NCI-H2196 treated with DMSO at 0.1 percent for 48 hours (cell line): ENCODE data around the gene SHISAL1.
"Not testable (repeated sequence)": the region's sequence is repeated elsewhere in the genome, so short reads cannot be mapped to it uniquely, and the experiment has no call there.

Source experiments
- DNase-seq: peaks from one replicate; lab custom pipeline; 2025; ENCODE audit not compliant: unreplicated experiment; lab: John Stamatoyannopoulos, UW

The SHISAL1 gene

GRCh38 chr22:44329179-44329796, 16.5 kb upstream of the SHISAL1 start:
- no peak for DNase-seq

DNA sequence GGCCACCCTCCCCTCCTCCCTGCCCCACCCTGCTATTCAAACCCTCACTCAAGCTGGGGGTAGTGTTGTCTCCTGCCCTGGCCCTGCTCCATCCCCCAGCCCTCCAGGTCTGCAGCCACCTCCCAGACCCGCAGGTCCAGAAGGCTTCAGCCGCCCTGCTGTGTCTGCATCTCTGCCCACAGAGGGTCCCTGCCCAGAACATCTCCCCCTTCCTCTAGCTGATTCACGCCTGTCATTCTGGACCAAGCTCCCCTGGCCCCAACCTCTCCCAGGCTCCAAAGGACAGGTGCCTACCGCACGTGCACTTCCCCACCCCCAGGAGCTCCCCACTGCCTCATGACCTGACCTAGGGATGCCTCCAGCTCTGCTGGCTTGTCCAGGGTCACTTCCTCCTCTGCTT, 16.0 kb upstream of the SHISAL1 start:
- no peak for DNase-seq

DNA sequence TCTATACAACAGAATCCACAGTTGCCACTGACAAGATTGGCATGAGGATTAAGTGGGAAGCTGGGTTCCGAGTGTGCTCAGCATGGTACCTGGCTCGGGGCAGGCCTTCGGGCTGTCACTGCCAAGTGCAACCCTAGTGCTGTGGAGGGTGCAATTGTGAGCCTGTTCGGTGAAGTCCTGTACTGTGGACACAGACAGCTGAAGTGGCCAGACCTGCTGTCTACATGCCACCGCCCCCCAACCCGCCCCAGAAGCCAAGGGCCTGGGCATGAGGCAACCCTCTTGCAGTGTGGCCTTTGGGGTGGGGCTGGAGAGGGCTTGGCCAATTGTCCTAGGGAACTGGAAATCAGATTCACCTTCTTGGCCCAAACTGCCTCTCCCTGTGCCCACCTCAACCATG, 15.6 kb upstream of the SHISAL1 start:
- DNase-seq, result no peak

DNA sequence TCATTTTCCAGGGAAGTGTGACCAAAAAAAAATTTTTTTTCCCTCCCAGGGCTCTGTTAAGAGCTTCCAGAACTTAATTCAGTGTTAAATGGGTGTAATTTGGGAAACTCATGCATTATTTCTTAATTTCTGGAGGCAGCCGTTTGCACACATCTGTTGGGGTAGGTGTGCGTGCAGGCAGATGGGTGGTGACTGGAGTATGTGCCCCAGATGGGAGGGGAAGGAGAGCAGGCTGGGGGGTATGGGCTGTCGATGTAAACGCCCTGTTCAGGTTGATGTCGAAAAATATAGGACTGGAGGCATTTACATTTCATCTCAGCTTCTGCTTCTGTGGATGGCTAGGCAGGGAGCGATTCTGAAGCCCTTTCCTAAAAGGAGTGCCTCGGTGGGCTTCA, 13.7 kb upstream of the SHISAL1 start:
- DNase-seq, result no peak

- DNase-seq, result no peak
Observed at GRCh38 chr22:44325718-44326490, 13.2 kb upstream of the SHISAL1 start.

- not testable (repeated sequence) for DNase-seq
Observed at GRCh38 chr22:44323140-44323790, 10.5 kb upstream of the SHISAL1 start.

- no peak for DNase-seq
Observed at GRCh38 chr22:44319685-44320084, 6.9 kb upstream of the SHISAL1 start.

- DNase-seq, result no peak
Observed at GRCh38 chr22:44318751-44319150, 6.0 kb upstream of the SHISAL1 start.

DNA sequence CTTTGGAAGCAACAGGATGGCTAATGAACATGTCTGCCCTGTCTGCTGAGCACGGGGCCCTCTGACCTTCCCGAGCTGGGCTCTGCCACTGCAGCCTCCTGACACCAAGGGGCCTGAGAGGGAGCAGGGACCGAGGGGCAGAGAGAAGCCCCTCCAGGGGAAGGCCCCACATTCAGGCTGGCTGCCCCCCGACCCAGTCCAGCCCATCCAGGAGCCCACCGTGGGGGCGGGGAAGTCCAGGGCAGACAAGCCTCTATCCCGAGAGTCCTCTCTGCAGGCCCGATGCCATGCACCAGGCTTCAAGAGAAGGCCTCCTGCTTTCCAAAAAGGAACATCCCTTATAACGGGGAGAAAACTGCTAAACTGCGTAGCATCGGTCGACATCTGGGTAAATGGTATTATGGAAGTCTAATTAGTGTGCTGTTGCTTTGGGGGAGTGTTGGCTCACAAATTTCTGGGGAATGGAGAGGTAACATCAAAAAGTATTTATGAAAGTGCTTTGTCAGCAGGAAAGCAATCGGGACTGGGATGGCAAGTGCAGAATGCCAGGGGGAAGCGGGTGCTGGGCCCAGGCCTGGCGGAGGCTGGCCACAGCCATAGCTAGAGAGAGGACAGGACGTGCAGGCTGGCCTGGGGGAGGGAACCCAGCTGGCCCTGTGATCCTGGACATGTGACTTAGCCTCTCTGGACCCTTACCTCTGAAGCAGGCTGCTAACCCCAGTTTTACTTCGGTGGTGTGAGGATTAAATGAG, 5.3 kb upstream of the SHISAL1 start:
- no peak for DNase-seq

- DNase-seq, result no peak
Observed at GRCh38 chr22:44317123-44317444, 4.3 kb upstream of the SHISAL1 start.

DNA sequence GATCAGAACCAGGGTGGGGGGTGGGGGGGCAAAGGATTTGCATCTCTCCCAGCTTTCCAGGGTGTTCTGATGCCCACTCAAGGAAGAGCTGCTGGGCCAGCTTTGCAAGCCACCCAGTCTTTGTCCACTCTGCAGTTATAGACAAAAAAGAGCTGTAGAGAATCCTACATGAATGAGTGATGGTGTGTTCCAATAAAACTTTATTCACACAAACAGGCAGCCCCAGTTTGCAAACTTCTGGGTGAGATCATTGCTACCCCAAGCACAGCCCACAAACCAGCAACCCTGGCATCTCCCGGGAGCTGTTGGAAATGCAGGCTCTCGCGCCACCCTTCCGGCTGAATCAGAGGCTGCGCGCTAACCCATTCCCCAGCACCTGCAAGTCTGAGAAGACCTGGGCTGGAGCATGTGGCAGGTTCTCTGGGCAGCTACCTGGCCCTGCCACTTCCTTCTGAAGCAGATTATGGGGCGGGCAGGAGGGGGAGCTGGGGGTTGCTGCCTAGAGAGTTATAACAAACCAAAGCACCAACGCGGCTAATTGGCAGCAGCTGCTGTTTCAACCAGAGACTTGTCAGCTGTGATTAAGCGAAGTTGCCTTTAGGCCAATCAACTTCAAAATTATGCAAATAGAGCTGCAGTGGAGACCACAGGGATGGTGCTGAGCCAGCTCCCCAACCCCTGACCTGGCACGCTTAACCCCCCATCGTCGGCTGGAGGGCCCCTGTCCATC, 3.8 kb upstream of the SHISAL1 start:
- no peak for DNase-seq

- DNase-seq, result no peak
Observed at GRCh38 chr22:44314425-44315067, 1.8 kb upstream of the SHISAL1 start.

GRCh38 chr22:44313385-44314006, 745 bp upstream of the SHISAL1 start:
- DNase-seq, result no peak

GRCh38 chr22:44311855-44312170, 938 bp downstream of the SHISAL1 start:
- no peak for DNase-seq

DNA sequence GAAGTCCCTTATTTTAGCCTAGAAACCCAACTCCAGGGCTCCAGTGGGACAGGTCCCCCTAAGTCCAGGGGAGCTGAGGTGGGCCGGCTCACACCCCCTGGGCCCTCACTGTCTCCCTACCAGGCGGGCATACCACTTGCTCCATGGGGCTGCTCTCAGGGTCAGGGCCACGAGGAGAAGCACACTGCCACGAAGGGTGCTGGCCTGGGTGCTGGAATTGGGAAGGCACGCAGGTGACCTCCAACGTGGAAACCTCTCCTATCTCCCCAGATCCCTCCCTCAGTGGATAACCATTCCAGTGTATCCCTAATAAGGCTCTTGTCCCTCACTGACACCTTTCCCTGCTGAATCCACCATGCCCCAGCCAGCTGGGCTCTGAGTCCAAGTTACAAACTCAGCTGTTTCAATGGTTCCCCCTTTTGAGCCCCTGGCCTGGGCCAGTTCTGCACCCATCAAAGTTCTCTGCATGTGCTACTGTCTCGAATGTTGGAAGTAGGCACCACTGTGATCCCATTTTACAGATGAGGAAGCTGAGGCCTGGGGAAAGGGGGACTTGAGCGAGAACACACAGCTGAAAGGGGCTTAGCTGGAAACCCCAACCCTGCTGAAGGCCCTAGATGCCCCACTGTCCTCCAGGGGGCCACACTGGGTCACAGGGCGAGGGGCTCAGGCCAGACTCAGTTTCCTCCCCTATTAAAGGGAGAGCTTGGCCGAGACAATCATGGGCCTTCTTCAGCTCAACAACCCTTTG, 1.5 kb downstream of the SHISAL1 start:
- DNase-seq, result no peak

GRCh38 chr22:44309647-44310046, 3.1 kb downstream of the SHISAL1 start:
- no peak for DNase-seq

DNA sequence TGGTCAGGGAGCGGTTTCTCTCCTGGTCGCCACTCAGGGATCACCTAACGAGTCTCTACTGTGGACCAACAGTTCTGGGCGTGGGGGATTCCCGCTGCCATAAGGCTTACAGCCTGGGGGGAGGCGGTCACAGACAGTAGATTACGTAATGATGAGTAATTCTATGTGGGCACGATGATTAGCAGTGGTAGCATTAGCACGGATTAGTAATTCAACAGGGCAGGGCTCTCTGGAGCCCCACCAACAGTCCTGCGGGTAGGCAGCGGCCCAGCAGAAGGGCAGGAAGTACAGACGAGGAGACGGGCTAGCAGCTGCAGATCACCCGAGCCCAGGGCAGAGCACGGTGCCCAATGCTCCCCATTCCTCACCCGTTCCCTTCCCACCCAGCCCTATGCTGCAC, 3.6 kb downstream of the SHISAL1 start:
- no peak for DNase-seq

- DNase-seq, result no peak
Observed at GRCh38 chr22:44307509-44308169, 5.1 kb downstream of the SHISAL1 start.

- DNase-seq, result no peak
Observed at GRCh38 chr22:44305888-44306287, 6.9 kb downstream of the SHISAL1 start.
